SW480 (cell line): Measurements from ENCODE around the gene CBFB.
"Not testable (repeated sequence)": the region's sequence is repeated elsewhere in the genome, so short reads cannot be mapped to it uniquely, and the experiment has no call there.

Experiments
- DNase-seq: peaks from one replicate; pipeline ENCODE4 v3.0.0-alpha.2; 2016; ENCODE audit warnings: low spot score

Gene CBFB

GRCh38 chr16:67028696-67029253, at the start of gene CBFB:
CBFB (plus strand) TSS chr16:67029149; CDS start chr16:67029408, 259 bp downstream.
- peak; percentile 84 for DNase-seq

GRCh38 chr16:66983033-66983432, 45.9 kb upstream of the CBFB start:
- DNase-seq = no peak

GRCh38 chr16:66984892-66985311, 44.0 kb upstream of the CBFB start:
- no peak for DNase-seq

GRCh38 chr16:66986559-66986958, 42.4 kb upstream of the CBFB start:
- no peak for DNase-seq

- no peak for DNase-seq
Observed at GRCh38 chr16:66988197-66988788, 40.7 kb upstream of the CBFB start, which contains the start of gene CES4A. CES4A (plus strand) TSS chr16:66988589; CDS start chr16:66988773, 184 bp downstream.

- DNase-seq = no peak
Observed at GRCh38 chr16:66991545-66992077, 37.3 kb upstream of the CBFB start.

GRCh38 chr16:66993558-66993957, 35.4 kb upstream of the CBFB start:
- DNase-seq = not testable (repeated sequence)

GRCh38 chr16:66996324-66996982, 32.5 kb upstream of the CBFB start:
- no peak for DNase-seq

- DNase-seq = no peak
Observed at GRCh38 chr16:66996983-66997358, 32.0 kb upstream of the CBFB start.

- no peak for DNase-seq
Observed at GRCh38 chr16:67000384-67001351, 28.3 kb upstream of the CBFB start.

- no peak for DNase-seq
Observed at GRCh38 chr16:67001726-67002125, 27.2 kb upstream of the CBFB start.

GRCh38 chr16:67006930-67007658, 21.9 kb upstream of the CBFB start:
- DNase-seq = no peak

- no peak for DNase-seq
Observed at GRCh38 chr16:67009158-67009557, 19.8 kb upstream of the CBFB start.

GRCh38 chr16:67011274-67011673, 17.7 kb upstream of the CBFB start:
- DNase-seq = no peak

GRCh38 chr16:67013233-67013822, 15.6 kb upstream of the CBFB start:
- no peak for DNase-seq

- no peak for DNase-seq
Observed at GRCh38 chr16:67013823-67014633, 14.9 kb upstream of the CBFB start.

- no peak for DNase-seq
Observed at GRCh38 chr16:67014634-67015312, 14.2 kb upstream of the CBFB start.

- no peak for DNase-seq
Observed at GRCh38 chr16:67015313-67015731, 13.6 kb upstream of the CBFB start.

GRCh38 chr16:67016143-67016542, 12.8 kb upstream of the CBFB start:
- DNase-seq = no peak
